ENCODE results near the gene PTPN3. TPM values are rescaled to one million over a fixed set of nuclear protein-coding genes. Genes with fewer than 3 reads are reported as not detected.
"Not testable (repeated sequence)": the region's sequence is repeated elsewhere in the genome, so short reads cannot be mapped to it uniquely, and the experiment has no call there.

PTPN3 gene
- total RNA-seq, 2 experiments from 2014 or later: 1.2 to 1.4 TPM

GRCh38 chr9:109358968-109359603, 139.0 kb downstream of the PTPN3 start:
- H3K9me3 Mint-ChIP-seq, H3K4me3 Mint-ChIP-seq: not testable (repeated sequence)

GRCh38 chr9:109355564-109356297, 142.4 kb downstream of the PTPN3 start:
- H3K27ac Mint-ChIP-seq: no peak overlapping the region
- H3K36me3 Mint-ChIP-seq: no peaks in the 10 kb centered on the region
- DNase-seq: no peak
- no peak overlapping the region for H3K4me3 Mint-ChIP-seq
- H3K4me1 Mint-ChIP-seq: no peaks in the 10 kb centered on the region
- H3K27me3 Mint-ChIP-seq: peaks cover 4% of the 10 kb centered on the region
- no peaks in the 10 kb centered on the region for H3K9me3 Mint-ChIP-seq

More at GRCh38 chr9:109358968-109359603, 139.0 kb downstream of the PTPN3 start:
- not testable (repeated sequence) for H3K4me1 Mint-ChIP-seq, H3K36me3 Mint-ChIP-seq, H3K27ac Mint-ChIP-seq, H3K27me3 Mint-ChIP-seq, DNase-seq

- no peak for DNase-seq
- no peaks in the 10 kb centered on the region for H3K36me3 Mint-ChIP-seq
- no peak overlapping the region for H3K27ac Mint-ChIP-seq
- no peaks in the 10 kb centered on the region for H3K27me3 Mint-ChIP-seq
- no peaks in the 10 kb centered on the region for H3K9me3 Mint-ChIP-seq
- no peaks in the 10 kb centered on the region for H3K4me1 Mint-ChIP-seq
- no peak overlapping the region for H3K4me3 Mint-ChIP-seq
These were observed 143.9 kb downstream of the PTPN3 start for GRCh38 chr9:109354190-109354589.

DNA sequence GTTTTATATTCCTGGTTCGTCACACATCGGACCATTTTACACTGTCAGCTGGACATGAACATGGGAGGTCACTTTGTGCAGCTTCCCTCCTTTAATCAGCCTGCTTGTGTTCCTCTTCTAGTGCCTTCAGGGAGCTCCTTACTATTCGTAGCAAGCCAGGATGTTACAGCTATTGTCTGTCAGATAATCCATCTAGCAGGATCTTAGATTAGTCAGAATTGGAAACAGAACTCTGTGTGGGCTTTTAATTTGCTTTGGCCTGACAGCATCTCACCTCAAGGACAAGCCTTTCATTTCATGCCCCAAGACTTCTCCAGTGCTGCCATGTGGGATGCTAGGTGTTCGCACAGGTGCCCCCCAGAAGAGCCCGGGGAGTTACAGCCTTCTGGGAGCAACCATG, 147.1 kb downstream of the PTPN3 start:
- DNase-seq: no peak
- Mint-ChIP-seq H3K27me3 (peaks cover 5% of the 10 kb centered on the region), H3K9me3 (no peaks in the 10 kb centered on the region), H3K4me3 (no peak overlapping the region), H3K36me3 (no peaks in the 10 kb centered on the region), H3K27ac (no peak overlapping the region), H3K4me1 (no peaks in the 10 kb centered on the region)

- peaks cover 5% of the 10 kb centered on the region for H3K27me3 Mint-ChIP-seq
- H3K4me3 Mint-ChIP-seq: no peak overlapping the region
- no peaks in the 10 kb centered on the region for H3K9me3 Mint-ChIP-seq
- no peaks in the 10 kb centered on the region for H3K36me3 Mint-ChIP-seq
- no peak overlapping the region for H3K27ac Mint-ChIP-seq
- DNase-seq: no peak
- no peaks in the 10 kb centered on the region for H3K4me1 Mint-ChIP-seq
These were observed 148.7 kb downstream of the PTPN3 start for GRCh38 chr9:109349421-109349846.

DNA sequence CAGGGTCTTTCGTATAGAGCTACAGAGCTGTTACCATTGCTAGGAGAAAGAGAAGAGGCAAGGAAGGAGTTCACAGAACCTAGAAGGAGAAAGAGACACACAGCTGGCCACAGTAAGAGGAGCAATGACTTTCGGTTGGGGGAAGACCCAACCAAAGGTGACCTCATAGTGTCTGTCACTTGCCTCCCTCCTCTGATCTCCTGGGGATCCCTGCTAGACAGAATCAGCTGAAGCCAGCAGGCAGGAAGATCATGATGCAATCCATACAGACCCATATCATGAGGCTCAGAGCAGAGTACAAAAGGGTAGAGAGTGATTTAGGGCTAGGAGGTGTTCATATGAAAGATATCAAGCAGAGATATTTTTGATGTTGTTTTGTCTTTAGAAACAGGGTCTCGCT, 151.2 kb downstream of the PTPN3 start:
- Mint-ChIP-seq H3K27ac (no peak overlapping the region), H3K27me3 (peaks cover 8% of the 10 kb centered on the region), H3K36me3 (no peaks in the 10 kb centered on the region), H3K4me3 (no peak overlapping the region), H3K9me3 (no peaks in the 10 kb centered on the region), H3K4me1 (no peaks in the 10 kb centered on the region)
- DNase-seq: no peak

DNA sequence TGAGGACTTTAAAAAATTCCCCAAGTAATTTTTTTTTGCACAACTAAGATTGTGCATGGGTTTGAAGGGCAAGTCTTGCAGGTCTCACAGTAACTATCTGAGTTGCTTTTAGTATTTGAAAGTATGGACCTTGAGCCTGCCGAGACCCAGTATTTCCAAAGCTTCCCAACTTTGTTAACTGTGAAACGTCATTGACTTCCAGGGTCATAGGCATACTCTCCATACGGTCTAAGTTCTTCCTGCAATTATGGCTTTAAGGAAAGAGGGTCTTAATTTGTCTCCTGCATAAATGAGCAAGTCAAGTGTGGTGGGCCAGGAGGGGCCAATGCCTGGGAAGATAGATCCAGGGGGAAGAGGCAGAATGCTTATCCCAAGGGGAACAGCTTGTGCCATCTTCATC, 153.2 kb downstream of the PTPN3 start:
- H3K4me3 Mint-ChIP-seq: no peak overlapping the region
- H3K4me1 Mint-ChIP-seq: no peaks in the 10 kb centered on the region
- no peak for DNase-seq
- no peak overlapping the region for H3K27ac Mint-ChIP-seq
- H3K36me3 Mint-ChIP-seq: no peaks in the 10 kb centered on the region
- H3K27me3 Mint-ChIP-seq: peaks cover 8% of the 10 kb centered on the region
- no peaks in the 10 kb centered on the region for H3K9me3 Mint-ChIP-seq

DNA sequence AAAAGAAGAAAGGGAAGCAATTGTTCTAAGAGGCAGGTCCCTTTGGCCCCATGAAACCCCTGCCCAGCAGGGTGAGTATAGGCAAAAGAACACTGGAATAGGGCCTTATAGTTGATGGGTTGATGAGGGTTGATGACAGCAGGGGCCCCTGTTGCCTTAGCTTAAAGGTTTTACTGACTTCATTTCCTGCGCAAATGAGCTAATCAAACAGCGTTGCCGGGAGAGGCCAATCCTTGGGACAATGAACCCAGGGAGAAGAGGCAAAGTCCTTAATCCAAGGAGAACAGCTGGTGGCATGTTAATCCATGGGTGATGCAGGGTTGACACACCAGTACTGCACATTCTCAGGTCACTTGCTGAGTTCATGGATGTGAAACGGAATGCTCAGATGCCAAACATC, 155.2 kb downstream of the PTPN3 start:
- no peak for DNase-seq
- peaks cover 5% of the 10 kb centered on the region for H3K27me3 Mint-ChIP-seq
- no peak overlapping the region for H3K4me3 Mint-ChIP-seq
- no peaks in the 10 kb centered on the region for H3K9me3 Mint-ChIP-seq
- H3K27ac Mint-ChIP-seq: no peak overlapping the region
- H3K4me1 Mint-ChIP-seq: no peaks in the 10 kb centered on the region
- no peaks in the 10 kb centered on the region for H3K36me3 Mint-ChIP-seq

- Mint-ChIP-seq H3K4me3 (no peak overlapping the region), H3K9me3 (no peaks in the 10 kb centered on the region), H3K4me1 (no peaks in the 10 kb centered on the region), H3K27me3 (peaks cover 3% of the 10 kb centered on the region), H3K27ac (no peak overlapping the region), H3K36me3 (no peaks in the 10 kb centered on the region)
- DNase-seq: no peak
These were observed 156.5 kb downstream of the PTPN3 start for GRCh38 chr9:109341561-109341960.

- H3K27ac Mint-ChIP-seq, H3K4me1 Mint-ChIP-seq, H3K9me3 Mint-ChIP-seq, DNase-seq, H3K36me3 Mint-ChIP-seq, H3K4me3 Mint-ChIP-seq, H3K27me3 Mint-ChIP-seq: not testable (repeated sequence)
These were observed 157.1 kb downstream of the PTPN3 start for GRCh38 chr9:109340979-109341378.

- H3K27me3 Mint-ChIP-seq: peaks cover 4% of the 10 kb centered on the region
- H3K4me1 Mint-ChIP-seq: no peaks in the 10 kb centered on the region
- H3K9me3 Mint-ChIP-seq: no peaks in the 10 kb centered on the region
- H3K4me3 Mint-ChIP-seq: no peak overlapping the region
- H3K36me3 Mint-ChIP-seq: no peaks in the 10 kb centered on the region
- no peak for DNase-seq
- H3K27ac Mint-ChIP-seq: no peak overlapping the region
These were observed 161.7 kb downstream of the PTPN3 start for GRCh38 chr9:109336409-109336808.

DNA sequence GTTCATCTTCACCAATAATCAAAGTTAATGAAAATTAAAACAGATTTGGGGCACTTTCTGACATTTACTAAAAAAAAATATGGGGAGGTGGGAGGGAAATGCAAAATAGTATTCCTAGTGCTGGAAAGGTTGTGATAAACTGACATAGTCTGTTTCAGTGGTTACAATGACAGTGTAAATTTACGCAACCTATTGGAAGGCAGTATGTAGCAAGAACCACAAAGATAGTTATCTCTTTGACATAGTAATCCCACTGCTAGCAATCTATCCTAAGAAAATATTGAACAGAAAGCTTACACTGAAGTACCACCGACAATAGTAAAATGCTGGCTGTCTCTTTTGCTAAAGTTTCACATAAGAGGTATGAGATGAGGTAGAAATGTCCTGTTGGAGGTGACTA, 162.2 kb downstream of the PTPN3 start:
- Mint-ChIP-seq H3K36me3 (no peaks in the 10 kb centered on the region), H3K27me3 (peaks cover 6% of the 10 kb centered on the region), H3K4me3 (no peak overlapping the region), H3K27ac (no peak overlapping the region), H3K9me3 (no peaks in the 10 kb centered on the region), H3K4me1 (no peaks in the 10 kb centered on the region)
- DNase-seq: no peak

DNA sequence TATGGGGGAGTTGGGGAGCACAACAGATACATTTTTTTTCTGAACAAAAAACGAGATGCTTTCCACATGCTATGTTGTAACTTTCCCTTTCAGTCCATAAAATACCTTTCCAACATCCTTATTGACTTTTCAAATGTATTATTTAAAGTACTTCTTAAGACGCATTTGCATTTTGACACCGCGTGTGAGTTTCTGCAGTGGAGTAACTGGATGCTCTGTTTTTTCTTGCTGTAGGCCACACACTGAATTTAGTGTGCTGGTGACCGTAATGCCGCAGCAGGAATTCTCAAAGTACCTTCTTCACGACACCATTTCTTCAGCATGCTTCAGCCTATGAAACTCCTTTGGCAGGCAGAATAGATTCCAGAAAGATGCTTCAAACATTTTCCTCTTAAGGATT, 163.0 kb downstream of the PTPN3 start:
- no peak for DNase-seq
- Mint-ChIP-seq H3K9me3 (no peaks in the 10 kb centered on the region), H3K36me3 (no peaks in the 10 kb centered on the region), H3K27me3 (peaks cover 6% of the 10 kb centered on the region), H3K4me3 (no peak overlapping the region), H3K4me1 (no peaks in the 10 kb centered on the region), H3K27ac (no peak overlapping the region)

- no peak for DNase-seq
- Mint-ChIP-seq H3K27me3 (peaks cover 38% of the 10 kb centered on the region), H3K9me3 (no peaks in the 10 kb centered on the region), H3K4me1 (no peaks in the 10 kb centered on the region), H3K36me3 (no peaks in the 10 kb centered on the region), H3K27ac (no peak overlapping the region), H3K4me3 (no peak overlapping the region)
These were observed 166.8 kb downstream of the PTPN3 start for GRCh38 chr9:109331353-109331752.

DNA sequence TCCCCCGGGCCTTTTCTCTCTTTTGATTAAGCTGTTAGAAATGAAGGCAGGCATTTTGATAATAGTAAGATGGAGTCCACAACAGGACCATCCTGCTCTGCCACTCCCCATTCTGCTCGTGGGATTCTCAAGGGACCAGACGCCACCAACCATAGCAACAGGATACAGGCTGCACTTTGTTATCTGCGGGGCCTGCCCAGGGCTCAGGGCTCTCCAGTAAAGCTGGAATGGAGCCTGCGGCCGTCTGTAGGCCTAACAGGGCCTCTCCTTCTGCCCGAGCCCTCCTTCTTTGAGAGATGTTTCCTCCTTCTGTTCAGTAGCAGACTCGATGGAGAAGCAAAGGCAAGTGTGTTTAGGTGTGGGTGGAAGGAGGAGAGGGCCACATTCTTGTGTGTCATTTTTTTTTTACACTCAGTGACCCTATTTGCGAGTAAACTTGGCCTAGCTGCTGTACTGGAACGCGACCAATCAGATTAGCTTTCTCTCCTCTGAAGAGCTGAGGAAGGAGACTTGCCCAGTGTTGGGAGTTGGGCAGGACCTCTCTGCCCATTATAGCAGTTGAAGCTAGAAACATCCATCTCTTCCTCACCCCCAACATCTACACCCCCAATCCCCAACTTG, 168.4 kb downstream of the PTPN3 start:
- Mint-ChIP-seq H3K27me3 (peaks cover 41% of the 10 kb centered on the region), H3K4me1 (no peaks in the 10 kb centered on the region), H3K36me3 (no peaks in the 10 kb centered on the region), H3K27ac (no peak overlapping the region), H3K9me3 (no peaks in the 10 kb centered on the region), H3K4me3 (no peak overlapping the region)
- no peak for DNase-seq
